IPS DF 6.9 (cell line): ENCODE data around the gene SEC16A.

Experiments used
- DNase-seq: peaks from one replicate; pipeline ENCODE4 v3.0.0-alpha.2; 2013; ENCODE audit warnings: low read depth, low spot score
- H3K27ac ChIP-seq: one replicate; pipeline ENCODE4 v1.5.1; 2013; ENCODE audit warnings: low read length, control low read depth
- H3K27me3 ChIP-seq: 2 replicates; pipeline ENCODE4 v1.6.1; 2013; ENCODE audit warnings: mild to moderate bottlenecking, low read length; ENCODE audit not compliant: control insufficient read depth, insufficient read depth
- H3K36me3 ChIP-seq: 2 replicates; pipeline ENCODE4 v1.6.1; 2013; ENCODE audit warnings: low read length; ENCODE audit not compliant: control insufficient read depth, insufficient read depth
- H3K4me1 ChIP-seq: 2 replicates; pipeline ENCODE4 v1.6.1; 2013; ENCODE audit warnings: low read length; ENCODE audit not compliant: control insufficient read depth, insufficient read depth
- H3K4me3 ChIP-seq: 2 replicates; pipeline ENCODE4 v1.5.1; 2013; ENCODE audit warnings: mild to moderate bottlenecking, low read length
- H3K9me3 ChIP-seq: 2 replicates; pipeline ENCODE4 v1.6.1; 2013; ENCODE audit warnings: low read length, inconsistent platforms; ENCODE audit not compliant: control insufficient read depth, insufficient read depth
- WGBS: extraction: QIAGEN DNeasy Blood & Tissue Kit; methylation state at CpG from one replicate; pipeline ENCODE4 v1.1.7; 2013; ENCODE audit warnings: mixed read lengths, missing lambda C conversion rate; ENCODE audit not compliant: insufficient read length, insufficient coverage; 5-methylcytosine and 5-hydroxymethylcytosine counted together

Gene SEC16A

GRCh38 chr9:136526625-136527066 lies 43.8 kb upstream of the SEC16A start:
- no peak overlapping the region for H3K4me3 ChIP-seq
- H3K27ac ChIP-seq = no peak overlapping the region
- WGBS = no CpG with 5 or more reads among the region's 30 CpGs
- H3K27me3 ChIP-seq = no peaks in the 10 kb centered on the region
- peaks cover 14% of the 10 kb centered on the region; the same call in 1 of the 2 replicates for H3K36me3 ChIP-seq
- peaks cover 5% of the 10 kb centered on the region for H3K4me1 ChIP-seq
- no peaks in the 10 kb centered on the region for H3K9me3 ChIP-seq
- DNase-seq = no peak

- H3K9me3 ChIP-seq = no peaks in the 10 kb centered on the region
- no peak overlapping the region for H3K4me3 ChIP-seq
- no peak for DNase-seq
- H3K27me3 ChIP-seq = no peaks in the 10 kb centered on the region
- H3K36me3 ChIP-seq = peaks cover 14% of the 10 kb centered on the region; the same call in 1 of the 2 replicates
- no peak overlapping the region for H3K27ac ChIP-seq
- H3K4me1 ChIP-seq = peaks cover 5% of the 10 kb centered on the region
- WGBS = no CpG with 5 or more reads among the region's 30 CpGs
These were observed 43.1 kb upstream of the SEC16A start for GRCh38 chr9:136525841-136526499.

GRCh38 chr9:136525207-136525606 lies 42.4 kb upstream of the SEC16A start:
- DNase-seq = no peak
- H3K27ac ChIP-seq = no peak overlapping the region
- no peaks in the 10 kb centered on the region for H3K27me3 ChIP-seq
- H3K4me1 ChIP-seq = peaks cover 3% of the 10 kb centered on the region; the same call in 1 of the 2 replicates
- H3K9me3 ChIP-seq = no peaks in the 10 kb centered on the region
- H3K4me3 ChIP-seq = no peak overlapping the region
- peaks cover 14% of the 10 kb centered on the region; the same call in 1 of the 2 replicates for H3K36me3 ChIP-seq
- WGBS = no CpG with 5 or more reads among the region's 21 CpGs

- H3K27me3 ChIP-seq = no peaks in the 10 kb centered on the region
- DNase-seq = no peak
- no peaks in the 10 kb centered on the region for H3K4me1 ChIP-seq
- no peaks in the 10 kb centered on the region for H3K9me3 ChIP-seq
- H3K36me3 ChIP-seq = peaks cover 26% of the 10 kb centered on the region
- H3K4me3 ChIP-seq = no peak overlapping the region
- no peak overlapping the region for H3K27ac ChIP-seq
- WGBS = no CpG with 5 or more reads among the region's 59 CpGs
These were observed 39.7 kb upstream of the SEC16A start for GRCh38 chr9:136522314-136523237.

- Histone ChIP-seq H3K36me3 (peaks cover 34% of the 10 kb centered on the region), H3K4me1 (no peaks in the 10 kb centered on the region), H3K27me3 (no peaks in the 10 kb centered on the region), H3K27ac (no peak overlapping the region), H3K9me3 (no peaks in the 10 kb centered on the region), H3K4me3 (no peak overlapping the region)
- no CpG with 5 or more reads among the region's 10 CpGs for WGBS
- DNase-seq = no peak
These were observed 38.7 kb upstream of the SEC16A start for GRCh38 chr9:136521537-136521936.

GRCh38 chr9:136520053-136520540 lies 37.3 kb upstream of the SEC16A start:
- no peak for DNase-seq
- no CpG with 5 or more reads among the region's 20 CpGs for WGBS
- H3K27me3 ChIP-seq = no peaks in the 10 kb centered on the region
- H3K27ac ChIP-seq = no peak overlapping the region
- H3K4me1 ChIP-seq = no peaks in the 10 kb centered on the region
- H3K9me3 ChIP-seq = no peaks in the 10 kb centered on the region
- no peak overlapping the region for H3K4me3 ChIP-seq
- H3K36me3 ChIP-seq = peaks cover 43% of the 10 kb centered on the region

- H3K36me3 ChIP-seq = peaks cover 50% of the 10 kb centered on the region
- no CpG with 5 or more reads among the region's 32 CpGs for whole genome bisulfite sequencing
These were observed 36.6 kb upstream of the SEC16A start for GRCh38 chr9:136519263-136520052.

GRCh38 chr9:136518623-136519022 lies 35.8 kb upstream of the SEC16A start:
- Histone ChIP-seq H3K36me3 (peaks cover 52% of the 10 kb centered on the region), H3K9me3 (no peaks in the 10 kb centered on the region)

More at GRCh38 chr9:136519263-136520052, 36.6 kb upstream of the SEC16A start:
- no peak for DNase-seq
- Histone ChIP-seq H3K27me3 (no peaks in the 10 kb centered on the region), H3K27ac (no peak overlapping the region), H3K4me1 (no peaks in the 10 kb centered on the region), H3K9me3 (no peaks in the 10 kb centered on the region), H3K4me3 (no peak overlapping the region)

GRCh38 chr9:136517950-136518349 lies 35.1 kb upstream of the SEC16A start:
- no peaks in the 10 kb centered on the region for H3K4me1 ChIP-seq
- H3K36me3 ChIP-seq = peaks cover 52% of the 10 kb centered on the region
- H3K27me3 ChIP-seq = no peaks in the 10 kb centered on the region
- DNase-seq = no peak
- no CpG with 5 or more reads among the region's 17 CpGs for WGBS
- H3K27ac ChIP-seq = no peak overlapping the region
- no peak overlapping the region for H3K4me3 ChIP-seq
- H3K9me3 ChIP-seq = no peaks in the 10 kb centered on the region

More at GRCh38 chr9:136518623-136519022, 35.8 kb upstream of the SEC16A start:
- Histone ChIP-seq H3K27ac (no peak overlapping the region), H3K27me3 (no peaks in the 10 kb centered on the region), H3K4me1 (no peaks in the 10 kb centered on the region), H3K4me3 (no peak overlapping the region)
- no peak for DNase-seq
- no CpG with 5 or more reads among the region's 18 CpGs for WGBS
